Measurements from ENCODE around the gene NDRG4. TPM values are rescaled to one million over a fixed set of nuclear protein-coding genes. Genes with fewer than 3 reads are reported as not detected.

NDRG4 gene
- total RNA-seq, 1 experiment from 2014 or later: 6.1 TPM

GRCh38 chr16:58507195-58507962 is 7.4 kb downstream of the NDRG4 start:
- Mint-ChIP-seq H3K27ac (ENCODE audit: unreplicated experiment) (no peak overlapping the region), H3K4me3 (ENCODE audit: low read depth, unreplicated experiment) (no peak overlapping the region), H3K9me3 (ENCODE audit: low read depth, unreplicated experiment) (no peaks in the 10 kb centered on the region), H3K4me1 (ENCODE audit: low read depth, unreplicated experiment) (no peaks in the 10 kb centered on the region), H3K27me3 (ENCODE audit: unreplicated experiment) (peaks cover 13% of the 10 kb centered on the region), H3K36me3 (ENCODE audit: insufficient read depth, unreplicated experiment) (peaks cover 28% of the 10 kb centered on the region)
- CTCF ChIA-PET: no interaction called here
- TF ChIP-seq CTCF (IDR thresholded peaks at IDR 0.05; ENCODE audit: unreplicated experiment): no peak
- no TSS peak for BruUV-seq (replicated peaks)
- intact Hi-C loops (cut with micrococcal nuclease; ENCODE audit: unreplicated experiment): no loop called here
- no peak for DNase-seq

- no TSS peak for BruUV-seq (replicated peaks)
- TF ChIP-seq CTCF (IDR thresholded peaks at IDR 0.05; ENCODE audit: unreplicated experiment): no peak
- DNase-seq: no peak
- CTCF ChIA-PET: no interaction called here
- intact Hi-C loops (cut with micrococcal nuclease; ENCODE audit: unreplicated experiment): no loop called here
- Mint-ChIP-seq H3K4me3 (ENCODE audit: low read depth, unreplicated experiment) (no peak overlapping the region), H3K4me1 (ENCODE audit: low read depth, unreplicated experiment) (no peaks in the 10 kb centered on the region), H3K9me3 (ENCODE audit: low read depth, unreplicated experiment) (no peaks in the 10 kb centered on the region), H3K27ac (ENCODE audit: unreplicated experiment) (no peak overlapping the region), H3K36me3 (ENCODE audit: insufficient read depth, unreplicated experiment) (peaks cover 25% of the 10 kb centered on the region), H3K27me3 (ENCODE audit: unreplicated experiment) (peaks cover 6% of the 10 kb centered on the region)
Observed at GRCh38 chr16:58507963-58508670, 8.2 kb downstream of the NDRG4 start.

- Mint-ChIP-seq H3K36me3 (ENCODE audit: insufficient read depth, unreplicated experiment) (peaks cover 23% of the 10 kb centered on the region), H3K27ac (ENCODE audit: unreplicated experiment) (no peak overlapping the region), H3K27me3 (ENCODE audit: unreplicated experiment) (no peaks in the 10 kb centered on the region), H3K4me1 (ENCODE audit: low read depth, unreplicated experiment) (peaks cover 5% of the 10 kb centered on the region), H3K4me3 (ENCODE audit: low read depth, unreplicated experiment) (no peak overlapping the region), H3K9me3 (ENCODE audit: low read depth, unreplicated experiment) (no peaks in the 10 kb centered on the region)
- BruUV-seq (replicated peaks): no TSS peak
- no peak for TF ChIP-seq CTCF (IDR thresholded peaks at IDR 0.05; ENCODE audit: unreplicated experiment)
- CTCF ChIA-PET: interaction anchor here (0.6 kb wide), 1 partner anchor 300 kb away, joined by 8 read pairs; no protein-coding TSS in a partner anchor
- intact Hi-C loops (cut with micrococcal nuclease; ENCODE audit: unreplicated experiment): no loop called here
- no peak for DNase-seq
Observed at GRCh38 chr16:58508671-58509251, 8.8 kb downstream of the NDRG4 start.

GRCh38 chr16:58509256-58510096 is 9.5 kb downstream of the NDRG4 start:
- Mint-ChIP-seq H3K27me3 (ENCODE audit: unreplicated experiment) (no peaks in the 10 kb centered on the region), H3K27ac (ENCODE audit: unreplicated experiment) (no peak overlapping the region), H3K4me3 (ENCODE audit: low read depth, unreplicated experiment) (no peak overlapping the region), H3K9me3 (ENCODE audit: low read depth, unreplicated experiment) (no peaks in the 10 kb centered on the region), H3K4me1 (ENCODE audit: low read depth, unreplicated experiment) (peaks cover 12% of the 10 kb centered on the region), H3K36me3 (ENCODE audit: insufficient read depth, unreplicated experiment) (peaks cover 25% of the 10 kb centered on the region)
- CTCF ChIA-PET: interaction anchor here (0.6 kb wide), 2 partner anchors 125 to 300 kb away, joined by 5 to 8 read pairs; no protein-coding TSS in a partner anchor
- no peak for DNase-seq
- TF ChIP-seq CTCF (IDR thresholded peaks at IDR 0.05; ENCODE audit: unreplicated experiment): no peak
- BruUV-seq (replicated peaks): no TSS peak
- intact Hi-C loops (cut with micrococcal nuclease; ENCODE audit: unreplicated experiment): loop anchor here (5.0 kb wide), 1 partner anchor 248 kb away; no protein-coding TSS in a partner anchor
